ENCODE results near the gene GEN1. TPM values are rescaled to one million over a fixed set of nuclear protein-coding genes. Genes with fewer than 3 reads are reported as not detected.

The GEN1 gene
- total RNA-seq = 10 to 100 TPM in 1 of 6 experiments, 1 to 10 TPM in 5; 6.0 to 15.6 (median 6.5) TPM
- long read RNA-seq = 0 reads

- TF ChIP-seq CTCF (IDR thresholded peaks at IDR 0.05) = no peak
- TF ChIP-seq POLR2A (IDR thresholded peaks at IDR 0.05) = no peak
- Histone ChIP-seq H3K27me3 (no peaks in the 10 kb centered on the region), H3K4me3 (peak within 1 kb of the TSS; percentile 85 to 94 (median 92)), H3K36me3 (no peaks in the 10 kb centered on the region), H3K4me1 (peaks cover 0 to 33% (median 9%) of the 10 kb centered on the region in 4 donors), H3K27ac (peak within 1 kb of the TSS; percentile 88 to 97 (median 97)), H3K9me3 (no peaks in the 10 kb centered on the region)
- peak; percentile 85 to 93 (median 90) for ATAC-seq
- intact Hi-C loops (cut with DNase I) = no loop called here
- under 1% methylated on average over 57 of the region's 76 CpGs for WGBS (ENCODE audit: insufficient coverage, low coverage, low lambda C conversion rate, missing lambda C conversion rate)
- peak; percentile 92 to 93 (median 93) for DNase-seq
Observed at GRCh38 chr2:17753803-17754663, at the start of gene GEN1, which contains the start of gene SMC6. Gene GEN1, plus strand, starts transcription at chr2:17754138. Its CDS starts 5,806 bp downstream, at chr2:17759944. Gene SMC6, minus strand, starts transcription at chr2:17753810. Its CDS starts 7,864 bp downstream, at chr2:17745946.

- ATAC-seq = no peak
- Histone ChIP-seq H3K27me3 (no peaks in the 10 kb centered on the region), H3K36me3 (peaks cover 0 to 27% (median 8%) of the 10 kb centered on the region in 4 donors), H3K27ac (no peak overlapping the region), H3K4me1 (no peaks in the 10 kb centered on the region), H3K4me3 (no peak overlapping the region), H3K9me3 (no peaks in the 10 kb centered on the region)
- no peak for DNase-seq
- TF ChIP-seq POLR2A (IDR thresholded peaks at IDR 0.05) (no peak), CTCF (IDR thresholded peaks at IDR 0.05) (no peak)
- intact Hi-C loops (cut with DNase I) = no loop called here
- 77% methylated on average over 4 of the region's 4 CpGs for WGBS (ENCODE audit: insufficient coverage, low coverage, low lambda C conversion rate, missing lambda C conversion rate)
Observed at GRCh38 chr2:17706845-17707244, 47.1 kb upstream of the GEN1 start.

- TF ChIP-seq POLR2A (IDR thresholded peaks at IDR 0.05) = no peak
- TF ChIP-seq CTCF (IDR thresholded peaks at IDR 0.05) = no peak
- 86% methylated on average over 1 of the region's 1 CpG for WGBS (ENCODE audit: insufficient coverage, low coverage, low lambda C conversion rate, missing lambda C conversion rate)
- H3K36me3 ChIP-seq = peaks cover 0 to 31% (median 9%) of the 10 kb centered on the region in 4 donors
- ATAC-seq (no peak), DNase-seq (no peak)
- no peaks in the 10 kb centered on the region for H3K27me3 ChIP-seq
- H3K4me3 ChIP-seq = no peak overlapping the region
- intact Hi-C loops (cut with DNase I) = no loop called here
- H3K27ac ChIP-seq = no peak overlapping the region
- no peaks in the 10 kb centered on the region for H3K4me1 ChIP-seq
- H3K9me3 ChIP-seq = no peaks in the 10 kb centered on the region
Observed at GRCh38 chr2:17708501-17708900, 45.4 kb upstream of the GEN1 start.

GRCh38 chr2:17709897-17710296 lies 44.0 kb upstream of the GEN1 start:
- intact Hi-C loops (cut with DNase I) = no loop called here
- WGBS (ENCODE audit: insufficient coverage, low coverage, low lambda C conversion rate, missing lambda C conversion rate) = 67% methylated on average over 2 of the region's 2 CpGs
- no peaks in the 10 kb centered on the region for H3K4me1 ChIP-seq
- peaks cover 0 to 42% (median 9%) of the 10 kb centered on the region in 4 donors for H3K36me3 ChIP-seq
- H3K27me3 ChIP-seq = no peaks in the 10 kb centered on the region
- H3K4me3 ChIP-seq = no peak overlapping the region
- no peaks in the 10 kb centered on the region for H3K9me3 ChIP-seq
- no peak overlapping the region for H3K27ac ChIP-seq
- no peak for DNase-seq
- ATAC-seq = peak; percentile 25 to 84 (median 63)
- no peak for TF ChIP-seq CTCF (IDR thresholded peaks at IDR 0.05)
